CD14-positive monocyte (primary cell): ENCODE data around the gene RNF217. TPM values are rescaled to one million over a fixed set of nuclear protein-coding genes. Genes with fewer than 3 reads are reported as not detected.

Source experiments
- DNase-seq, 3 donors: peaks; one replicate each; pipeline ENCODE4 v3.0.0-alpha.2; 2011 to 2022
- H2AFZ ChIP-seq: 2 replicates; pipeline ENCODE4 v1.6.0; 2012; ENCODE audit warnings: mild to moderate bottlenecking, low read depth, low read length, inconsistent platforms; ENCODE audit not compliant: insufficient read depth, poor library complexity, severe bottlenecking
- H3K27ac ChIP-seq, 2 donors: 1 replicate in 1 of 2; 2 replicates in 1 of 2; pipeline ENCODE4 v1.5.1; 2012 to 2013; ENCODE audit warnings: low read length in 2 of 2, control low read depth in 1 of 2, inconsistent platforms in 1 of 2, low read depth in 1 of 2, mild to moderate bottlenecking in 1 of 2
- H3K27me3 ChIP-seq, 2 donors: one replicate each; pipeline versions ENCODE4 v1.6.0 to v1.6.1; 2011 to 2013; ENCODE audit warnings: low read length in 2 of 2; ENCODE audit not compliant: control insufficient read depth in 2 of 2, insufficient read depth in 2 of 2
- H3K36me3 ChIP-seq, 2 donors: replicated peaks in 1 of 2; 1 replicate in 1 of 2; 2 replicates in 1 of 2; pipeline versions ENCODE4 v1.5.1 to v1.6.1; 2012 to 2013; ENCODE audit warnings: low read length in 2 of 2, control low read depth in 1 of 2, inconsistent platforms in 1 of 2, mild to moderate bottlenecking in 1 of 2; ENCODE audit not compliant: insufficient read depth in 2 of 2, control insufficient read depth in 1 of 2
- H3K4me1 ChIP-seq, 2 donors: 1 replicate in 1 of 2; 2 replicates in 1 of 2; pipeline versions ENCODE4 v1.5.1 to v1.6.1; 2012 to 2013; ENCODE audit warnings: low read length in 2 of 2, control low read depth in 1 of 2, inconsistent platforms in 1 of 2, mild to moderate bottlenecking in 1 of 2, moderate library complexity in 1 of 2; ENCODE audit not compliant: insufficient read depth in 2 of 2, control insufficient read depth in 1 of 2
- H3K4me2 ChIP-seq: replicated peaks from 2 replicates; pipeline ENCODE3; 2012; ENCODE audit warnings: low read length, moderate library complexity, mild to moderate bottlenecking; ENCODE audit not compliant: poor library complexity, severe bottlenecking; ENCODE audit errors: extremely low read depth
- H3K4me3 ChIP-seq, 3 experiments: fragments of 200-600 bp in 1 of 3; sonication (generic) in 1 of 3; replicated peaks in 1 of 3; 1 replicate in 2 of 3; 2 replicates in 1 of 3; pipeline ENCODE4 v1.5.1; 2011 to 2013; ENCODE audit warnings: low read length in 3 of 3, mild to moderate bottlenecking in 3 of 3, control low read depth in 2 of 3, low read depth in 2 of 3, inconsistent platforms in 1 of 3, moderate library complexity in 1 of 3
- H3K79me2 ChIP-seq: 2 replicates; pipeline ENCODE4 v1.6.0; 2012; ENCODE audit warnings: mild to moderate bottlenecking, control low read depth, inconsistent platforms, low read length, moderate library complexity; ENCODE audit not compliant: insufficient read depth
- H3K9ac ChIP-seq: 2 replicates; pipeline ENCODE4 v1.6.0; 2017; ENCODE audit warnings: low read length, mild to moderate bottlenecking; ENCODE audit not compliant: insufficient read depth, poor library complexity, severe bottlenecking
- H3K9me3 ChIP-seq, 2 donors: replicated peaks in 1 of 2; 1 replicate in 1 of 2; 2 replicates in 1 of 2; pipeline versions ENCODE4 v1.5.1 to v1.6.1; 2012 to 2013; ENCODE audit warnings: low read length in 2 of 2, control low read depth in 1 of 2; ENCODE audit not compliant: control insufficient read depth in 1 of 2, insufficient read depth in 1 of 2
- H4K20me1 ChIP-seq: 2 replicates; pipeline ENCODE4 v1.6.0; 2012; ENCODE audit warnings: mild to moderate bottlenecking, low read length, control low read depth, moderate library complexity; ENCODE audit not compliant: insufficient read depth
- H3K27ac Mint-ChIP-seq, 7 donors: one replicate each; pipeline ENCODE4 v1.8.0; 2020; ENCODE audit warnings: mild to moderate bottlenecking in 7 of 7, mixed read lengths in 7 of 7, moderate library complexity in 6 of 7, inconsistent platforms in 2 of 7
- H3K27me3 Mint-ChIP-seq, 3 donors: one replicate each; pipeline ENCODE4 v1.8.0; 2021 to 2022; ENCODE audit warnings: low read depth in 3 of 3, mild to moderate bottlenecking in 3 of 3, mixed read lengths in 3 of 3, moderate library complexity in 3 of 3, inconsistent platforms in 1 of 3
- H3K36me3 Mint-ChIP-seq, 2 donors: one replicate each; pipeline ENCODE4 v1.8.0; 2020; ENCODE audit warnings: mixed read lengths in 2 of 2, inconsistent platforms in 1 of 2, mild to moderate bottlenecking in 1 of 2
- H3K4me1 Mint-ChIP-seq: one replicate; pipeline ENCODE4 v1.8.0; 2020; ENCODE audit warnings: mild to moderate bottlenecking, mixed read lengths
- H3K4me3 Mint-ChIP-seq, 2 donors: one replicate each; pipeline ENCODE4 v1.8.0; 2020; ENCODE audit warnings: mild to moderate bottlenecking in 2 of 2, mixed read lengths in 2 of 2, moderate library complexity in 1 of 2
- H3K9me3 Mint-ChIP-seq, 7 donors: one replicate each; pipeline ENCODE4 v1.8.0; 2020 to 2022; ENCODE audit warnings: mixed read lengths in 7 of 7, mild to moderate bottlenecking in 6 of 7, moderate library complexity in 6 of 7, inconsistent platforms in 2 of 7
- CTCF ChIP-seq: fragments of 200-600 bp; IDR thresholded peaks from one replicate; pipeline ENCODE4 v1.8.0; 2022; ENCODE audit warnings: antibody characterized with exemption, mild to moderate bottlenecking
- WGBS: methylation state at CpG from one replicate; pipeline ENCODE4 v1.1.5; 2013; ENCODE audit warnings: missing lambda C conversion rate; ENCODE audit not compliant: insufficient coverage; 5-methylcytosine and 5-hydroxymethylcytosine counted together
- intact Hi-C, 2 donors: fragments of 100-400 bp; cut with micrococcal nuclease; formaldehyde crosslinking; loops; one replicate each; pipeline versions ENCODE4 v1.15.0 to v1.15.1; 2023
- polyA plus RNA-seq, 3 donors: library from polyadenylated mRNA; depleted of rRNA in 1 of 3; unstranded in 2 of 3; stranded (reverse) in 1 of 3; fragments of 300-500 nt in 2 of 3; fragments of >200 nt in 1 of 3; fragmentation: Illumina TruSeq in 2 of 3; gene quantifications; 1 replicate in 2 of 3; 2 replicates in 1 of 3; pipeline ENCODE4 v1.2.3, GENCODE V29; 2012 to 2021

The RNF217 gene
- polyA plus RNA-seq, 3 donors, result 2.2 to 11.6 (median 3.3) TPM

GRCh38 chr6:124990988-124991387, 28.8 kb downstream of the RNF217 start:
- Histone ChIP-seq H3K79me2 (peaks cover 10% of the 10 kb centered on the region), H3K4me1 (peaks cover 9 to 12% of the 10 kb centered on the region in 2 donors)

GRCh38 chr6:124991764-124992295, 29.6 kb downstream of the RNF217 start:
- no peak overlapping the region for H2AFZ ChIP-seq
- H3K27ac Mint-ChIP-seq, result no peak overlapping the region
- intact Hi-C loops, result no loop called here
- no peak for DNase-seq
- H3K27ac ChIP-seq, result no peak overlapping the region
- H3K9me3 ChIP-seq, result no peaks in the 10 kb centered on the region
- no peaks in the 10 kb centered on the region for H3K27me3 ChIP-seq
- no peaks in the 10 kb centered on the region for H3K36me3 ChIP-seq
- H3K4me1 ChIP-seq, result peaks cover 9 to 12% of the 10 kb centered on the region in 2 donors
- peaks cover 20% of the 10 kb centered on the region for H3K4me1 Mint-ChIP-seq
- H3K36me3 Mint-ChIP-seq, result peaks cover 6 to 11% of the 10 kb centered on the region in 2 donors
- no peaks in the 10 kb centered on the region for H3K9me3 Mint-ChIP-seq
- no peak overlapping the region for H3K4me2 ChIP-seq
- WGBS, result no CpG with 5 or more reads among the region's 1 CpG
- no peak for TF ChIP-seq CTCF
- H3K27me3 Mint-ChIP-seq, result no peaks in the 10 kb centered on the region
- H3K9ac ChIP-seq, result no peak overlapping the region
- no peak overlapping the region for H3K4me3 ChIP-seq
- H4K20me1 ChIP-seq, result no peaks in the 10 kb centered on the region
- H3K4me3 Mint-ChIP-seq, result no peak overlapping the region
- peaks cover 10% of the 10 kb centered on the region for H3K79me2 ChIP-seq

More at GRCh38 chr6:124990988-124991387, 28.8 kb downstream of the RNF217 start:
- H3K27me3 Mint-ChIP-seq, result no peaks in the 10 kb centered on the region
- H2AFZ ChIP-seq, result no peak overlapping the region
- no peaks in the 10 kb centered on the region for H3K9me3 Mint-ChIP-seq
- no peaks in the 10 kb centered on the region for H3K36me3 ChIP-seq
- no peak overlapping the region for H3K27ac ChIP-seq
- H3K4me3 Mint-ChIP-seq, result no peak overlapping the region
- peaks cover 6 to 11% of the 10 kb centered on the region in 2 donors for H3K36me3 Mint-ChIP-seq
- H3K4me3 ChIP-seq, result no peak overlapping the region
- 88% methylated on average over 1 of the region's 1 CpG for WGBS
- H3K9me3 ChIP-seq, result no peaks in the 10 kb centered on the region
- no peak for TF ChIP-seq CTCF
- no peaks in the 10 kb centered on the region for H3K27me3 ChIP-seq
- H3K27ac Mint-ChIP-seq, result no peak overlapping the region
- intact Hi-C loops, result no loop called here
- DNase-seq, result no peak
- no peak overlapping the region for H3K4me2 ChIP-seq
- no peak overlapping the region for H3K9ac ChIP-seq
- peaks cover 6% of the 10 kb centered on the region for H4K20me1 ChIP-seq
- H3K4me1 Mint-ChIP-seq, result peaks cover 27% of the 10 kb centered on the region
